HEK293 (cell line): ENCODE measurements around the gene DSG2.

Experiments used
- BCL11A ChIP-seq: fragments of 450-650 bp; formaldehyde crosslinking; IDR thresholded peaks from 2 replicates; pipeline ENCODE4 v1.5.1; 2016; ENCODE audit warnings: low read depth, missing biosample characterization, missing genetic modification characterization
- FEZF1 ChIP-seq: fragments of 450-650 bp; formaldehyde crosslinking; IDR thresholded peaks from 2 replicates; pipeline ENCODE4 v1.5.1; 2016; ENCODE audit warnings: missing biosample characterization, missing genetic modification characterization
- GLIS1 ChIP-seq: fragments of 450-650 bp; formaldehyde crosslinking; IDR thresholded peaks from 2 replicates; pipeline ENCODE4 v1.5.1; 2016; ENCODE audit warnings: missing biosample characterization, missing genetic modification characterization
- GLIS2 ChIP-seq: fragments of 450-650 bp; formaldehyde crosslinking; IDR thresholded peaks from 2 replicates; pipeline ENCODE4 v1.5.1; 2016; ENCODE audit warnings: missing biosample characterization, missing genetic modification characterization
- SCRT2 ChIP-seq: fragments of 450-650 bp; formaldehyde crosslinking; IDR thresholded peaks from 2 replicates; pipeline ENCODE4 v1.5.1; 2016; ENCODE audit warnings: missing biosample characterization, missing genetic modification characterization
- TCF7L2 ChIP-seq: IDR thresholded peaks from 2 replicates; pipeline ENCODE4 v1.6.1; 2011; ENCODE audit warnings: low read depth, mild to moderate bottlenecking, inconsistent platforms, low read length, moderate library complexity, borderline replicate concordance
- ZBTB48 ChIP-seq: fragments of 450-650 bp; formaldehyde crosslinking; IDR thresholded peaks from 2 replicates; pipeline ENCODE4 v1.5.1; 2016; ENCODE audit warnings: missing biosample characterization, missing genetic modification characterization
- ZBTB8A ChIP-seq: fragments of 450-650 bp; formaldehyde crosslinking; IDR thresholded peaks from 2 replicates; pipeline ENCODE4 v1.5.1; 2016; ENCODE audit warnings: missing biosample characterization, missing genetic modification characterization
- ZEB2 ChIP-seq: fragments of 450-650 bp; formaldehyde crosslinking; IDR thresholded peaks from 2 replicates; pipeline ENCODE4 v1.5.1; 2016; ENCODE audit warnings: missing biosample characterization, missing genetic modification characterization
- ZFP69B ChIP-seq: fragments of 450-650 bp; formaldehyde crosslinking; IDR thresholded peaks from 2 replicates; pipeline ENCODE4 v1.5.1; 2016; ENCODE audit warnings: missing biosample characterization, missing genetic modification characterization
- ZNF133 ChIP-seq: fragments of 450-650 bp; formaldehyde crosslinking; IDR thresholded peaks from 2 replicates; pipeline ENCODE4 v1.5.1; 2016; ENCODE audit warnings: missing biosample characterization, missing genetic modification characterization
- ZNF138 ChIP-seq: fragments of 450-650 bp; formaldehyde crosslinking; IDR thresholded peaks from 2 replicates; pipeline ENCODE4 v1.5.1; 2016; ENCODE audit warnings: missing biosample characterization, missing genetic modification characterization, borderline replicate concordance
- ZNF169 ChIP-seq: fragments of 450-650 bp; formaldehyde crosslinking; IDR thresholded peaks from 2 replicates; pipeline ENCODE4 v1.5.1; 2016; ENCODE audit warnings: missing biosample characterization, missing genetic modification characterization
- ZNF341 ChIP-seq: fragments of 450-650 bp; formaldehyde crosslinking; IDR thresholded peaks from 2 replicates; pipeline ENCODE4; 2016; ENCODE audit warnings: low read depth, missing biosample characterization, missing genetic modification characterization
- ZNF37A ChIP-seq: fragments of 450-650 bp; IDR thresholded peaks from 2 replicates; pipeline ENCODE4 v1.5.1; 2018; ENCODE audit warnings: missing biosample characterization, missing genetic modification characterization
- ZNF560 ChIP-seq: fragments of 450-650 bp; formaldehyde crosslinking; IDR thresholded peaks from 2 replicates; pipeline ENCODE4 v1.5.1; 2017; ENCODE audit warnings: missing biosample characterization, missing genetic modification characterization, borderline replicate concordance
- ZNF600 ChIP-seq: fragments of 450-650 bp; formaldehyde crosslinking; IDR thresholded peaks from 2 replicates; pipeline ENCODE4 v1.5.1; 2016; ENCODE audit warnings: missing biosample characterization, missing genetic modification characterization
- ZNF626 ChIP-seq: fragments of 450-650 bp; sonication (Bioruptor Pico); formaldehyde crosslinking; IDR thresholded peaks from 2 replicates; pipeline ENCODE4 v1.5.1; 2018; ENCODE audit warnings: missing biosample characterization, missing genetic modification characterization, inconsistent platforms
- ZNF707 ChIP-seq: fragments of 450-650 bp; formaldehyde crosslinking; IDR thresholded peaks from 2 replicates; pipeline ENCODE4 v1.5.1; 2016; ENCODE audit warnings: missing biosample characterization, missing genetic modification characterization
- ZNF777 ChIP-seq: fragments of 450-650 bp; formaldehyde crosslinking; IDR thresholded peaks from 2 replicates; pipeline ENCODE4 v1.5.1; 2017; ENCODE audit warnings: missing biosample characterization, missing genetic modification characterization, borderline replicate concordance
- ZNF830 ChIP-seq: fragments of 450-650 bp; IDR thresholded peaks from 2 replicates; pipeline ENCODE4 v1.5.0; 2018; ENCODE audit warnings: missing biosample characterization, missing genetic modification characterization, low read depth, mild to moderate bottlenecking, moderate library complexity
- ZNF837 ChIP-seq: fragments of 450-650 bp; formaldehyde crosslinking; IDR thresholded peaks from 2 replicates; pipeline ENCODE4 v1.5.1; 2016; ENCODE audit warnings: missing biosample characterization, missing genetic modification characterization
- ZSCAN23 ChIP-seq: fragments of 450-650 bp; formaldehyde crosslinking; IDR thresholded peaks from 2 replicates; pipeline ENCODE4 v1.5.1; 2016; ENCODE audit warnings: missing biosample characterization, missing genetic modification characterization
- ZSCAN30 ChIP-seq: fragments of 450-650 bp; IDR thresholded peaks from 2 replicates; pipeline ENCODE4 v1.5.1; 2018; ENCODE audit warnings: missing biosample characterization, mild to moderate bottlenecking, missing genetic modification characterization, moderate library complexity
- TF ChIP-seq, protein P1 (sequence below): fragments of 450-650 bp; formaldehyde crosslinking; IDR thresholded peaks from 2 replicates; pipeline ENCODE4 v1.5.1; 2016; ENCODE audit warnings: missing biosample characterization, missing genetic modification characterization
- TF ChIP-seq, protein P2 (sequence below): fragments of 450-650 bp; formaldehyde crosslinking; IDR thresholded peaks from 2 replicates; pipeline ENCODE4 v1.5.1; 2016; ENCODE audit warnings: missing biosample characterization, missing genetic modification characterization, low read depth
- TF ChIP-seq, protein P3 (sequence below): fragments of 450-650 bp; formaldehyde crosslinking; IDR thresholded peaks from 2 replicates; pipeline ENCODE4 v1.5.1; 2017; ENCODE audit warnings: missing biosample characterization, mild to moderate bottlenecking, missing genetic modification characterization, moderate library complexity
- TF ChIP-seq, protein P4 (sequence below): fragments of 450-650 bp; formaldehyde crosslinking; IDR thresholded peaks from 2 replicates; pipeline ENCODE4 v1.5.1; 2017; ENCODE audit warnings: missing biosample characterization, missing genetic modification characterization
- TF ChIP-seq, protein P5 (sequence below): fragments of 450-650 bp; formaldehyde crosslinking; IDR thresholded peaks from 2 replicates; pipeline ENCODE4 v1.5.1; 2016; ENCODE audit warnings: missing biosample characterization, missing genetic modification characterization

Gene DSG2

DNA sequence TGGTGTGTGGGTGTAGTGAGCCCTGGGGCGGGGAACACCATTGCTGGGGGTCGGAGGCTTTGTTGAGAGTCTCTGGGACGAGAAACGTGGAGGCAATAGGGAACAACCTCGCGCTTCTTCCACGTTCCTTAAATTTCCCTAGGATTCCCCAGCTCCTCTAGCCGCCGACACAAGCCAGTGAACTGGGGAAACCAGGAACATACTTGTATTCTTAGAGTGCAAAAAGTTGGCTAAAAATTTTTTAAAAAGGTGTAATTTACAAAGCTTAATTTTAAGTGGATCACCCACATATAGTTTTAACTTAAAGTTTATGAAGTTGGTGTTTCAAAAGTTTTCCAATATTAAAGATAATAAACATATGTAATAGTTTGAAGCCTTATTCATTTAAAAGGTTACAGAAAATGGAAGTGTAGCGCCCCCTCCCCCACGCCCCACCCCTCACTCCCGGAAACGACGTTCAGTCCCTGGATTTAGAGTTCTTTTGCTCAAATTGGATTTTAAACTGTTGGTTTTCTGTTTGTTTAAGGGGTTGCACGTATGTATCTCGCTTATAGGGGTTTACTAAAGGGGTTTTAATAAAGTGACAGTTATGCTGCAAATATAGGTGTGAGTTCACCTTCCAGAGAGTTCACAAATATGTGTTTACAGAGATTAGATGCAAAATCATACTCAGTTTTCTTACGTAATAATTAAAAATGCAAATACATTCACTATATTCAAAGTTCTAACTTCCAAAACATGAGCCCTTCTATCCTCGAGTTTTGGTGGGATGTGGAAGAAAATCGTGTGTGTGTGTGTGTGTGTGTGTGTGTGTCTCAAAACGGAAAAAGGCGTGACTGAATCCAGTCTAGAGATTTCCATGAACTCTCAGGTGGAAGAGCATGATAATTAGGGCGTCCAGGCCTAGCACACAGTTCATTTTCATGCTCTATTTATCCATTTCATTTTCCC, 872 bp downstream of the DSG2 start (continued):
- 0 out of 2 replicates have a peak, but pooled peaks have one; percentile 15 for TF ChIP-seq ZBTB8A (tag by site-specific recombination)
- no peak for TF ChIP-seq BCL11A (tag by site-specific recombination)
- no peak for TF ChIP-seq ZNF777 (tag by site-specific recombination)
- TF ChIP-seq ZNF133 (tag by site-specific recombination) = no peak
- no peak for TF ChIP-seq SCRT2 (tag by site-specific recombination)
- 0 out of 2 replicates have a peak, but pooled peaks have one; percentile 77 for TF ChIP-seq GLIS1 (tag by site-specific recombination)
- peak; percentile 72 for TF ChIP-seq ZBTB48 (tag by site-specific recombination)
- TF ChIP-seq ZSCAN30 (tag by site-specific recombination) = no peak
- TF ChIP-seq ZSCAN23 (tag by site-specific recombination) = no peak
- TF ChIP-seq ZNF169 (tag by site-specific recombination) = no peak
- TF ChIP-seq, protein P1, sequence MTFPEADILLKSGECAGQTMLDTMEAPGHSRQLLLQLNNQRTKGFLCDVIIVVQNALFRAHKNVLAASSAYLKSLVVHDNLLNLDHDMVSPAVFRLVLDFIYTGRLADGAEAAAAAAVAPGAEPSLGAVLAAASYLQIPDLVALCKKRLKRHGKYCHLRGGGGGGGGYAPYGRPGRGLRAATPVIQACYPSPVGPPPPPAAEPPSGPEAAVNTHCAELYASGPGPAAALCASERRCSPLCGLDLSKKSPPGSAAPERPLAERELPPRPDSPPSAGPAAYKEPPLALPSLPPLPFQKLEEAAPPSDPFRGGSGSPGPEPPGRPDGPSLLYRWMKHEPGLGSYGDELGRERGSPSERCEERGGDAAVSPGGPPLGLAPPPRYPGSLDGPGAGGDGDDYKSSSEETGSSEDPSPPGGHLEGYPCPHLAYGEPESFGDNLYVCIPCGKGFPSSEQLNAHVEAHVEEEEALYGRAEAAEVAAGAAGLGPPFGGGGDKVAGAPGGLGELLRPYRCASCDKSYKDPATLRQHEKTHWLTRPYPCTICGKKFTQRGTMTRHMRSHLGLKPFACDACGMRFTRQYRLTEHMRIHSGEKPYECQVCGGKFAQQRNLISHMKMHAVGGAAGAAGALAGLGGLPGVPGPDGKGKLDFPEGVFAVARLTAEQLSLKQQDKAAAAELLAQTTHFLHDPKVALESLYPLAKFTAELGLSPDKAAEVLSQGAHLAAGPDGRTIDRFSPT (tag by site-specific recombination) = no peak
- no peak for TF ChIP-seq FEZF1 (tag by site-specific recombination)
- TF ChIP-seq ZNF37A (tag by site-specific recombination) = no peak
- TF ChIP-seq, protein P2, sequence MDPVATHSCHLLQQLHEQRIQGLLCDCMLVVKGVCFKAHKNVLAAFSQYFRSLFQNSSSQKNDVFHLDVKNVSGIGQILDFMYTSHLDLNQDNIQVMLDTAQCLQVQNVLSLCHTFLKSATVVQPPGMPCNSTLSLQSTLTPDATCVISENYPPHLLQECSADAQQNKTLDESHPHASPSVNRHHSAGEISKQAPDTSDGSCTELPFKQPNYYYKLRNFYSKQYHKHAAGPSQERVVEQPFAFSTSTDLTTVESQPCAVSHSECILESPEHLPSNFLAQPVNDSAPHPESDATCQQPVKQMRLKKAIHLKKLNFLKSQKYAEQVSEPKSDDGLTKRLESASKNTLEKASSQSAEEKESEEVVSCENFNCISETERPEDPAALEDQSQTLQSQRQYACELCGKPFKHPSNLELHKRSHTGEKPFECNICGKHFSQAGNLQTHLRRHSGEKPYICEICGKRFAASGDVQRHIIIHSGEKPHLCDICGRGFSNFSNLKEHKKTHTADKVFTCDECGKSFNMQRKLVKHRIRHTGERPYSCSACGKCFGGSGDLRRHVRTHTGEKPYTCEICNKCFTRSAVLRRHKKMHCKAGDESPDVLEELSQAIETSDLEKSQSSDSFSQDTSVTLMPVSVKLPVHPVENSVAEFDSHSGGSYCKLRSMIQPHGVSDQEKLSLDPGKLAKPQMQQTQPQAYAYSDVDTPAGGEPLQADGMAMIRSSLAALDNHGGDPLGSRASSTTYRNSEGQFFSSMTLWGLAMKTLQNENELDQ = no peak
- TF ChIP-seq, protein P3, sequence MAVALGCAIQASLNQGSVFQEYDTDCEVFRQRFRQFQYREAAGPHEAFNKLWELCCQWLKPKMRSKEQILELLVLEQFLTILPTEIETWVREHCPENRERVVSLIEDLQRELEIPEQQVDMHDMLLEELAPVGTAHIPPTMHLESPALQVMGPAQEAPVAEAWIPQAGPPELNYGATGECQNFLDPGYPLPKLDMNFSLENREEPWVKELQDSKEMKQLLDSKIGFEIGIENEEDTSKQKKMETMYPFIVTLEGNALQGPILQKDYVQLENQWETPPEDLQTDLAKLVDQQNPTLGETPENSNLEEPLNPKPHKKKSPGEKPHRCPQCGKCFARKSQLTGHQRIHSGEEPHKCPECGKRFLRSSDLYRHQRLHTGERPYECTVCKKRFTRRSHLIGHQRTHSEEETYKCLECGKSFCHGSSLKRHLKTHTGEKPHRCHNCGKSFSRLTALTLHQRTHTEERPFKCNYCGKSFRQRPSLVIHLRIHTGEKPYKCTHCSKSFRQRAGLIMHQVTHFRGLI = no peak
- TF ChIP-seq ZNF600 = no peak
- no peak for TF ChIP-seq TCF7L2
- TF ChIP-seq, protein P4, sequence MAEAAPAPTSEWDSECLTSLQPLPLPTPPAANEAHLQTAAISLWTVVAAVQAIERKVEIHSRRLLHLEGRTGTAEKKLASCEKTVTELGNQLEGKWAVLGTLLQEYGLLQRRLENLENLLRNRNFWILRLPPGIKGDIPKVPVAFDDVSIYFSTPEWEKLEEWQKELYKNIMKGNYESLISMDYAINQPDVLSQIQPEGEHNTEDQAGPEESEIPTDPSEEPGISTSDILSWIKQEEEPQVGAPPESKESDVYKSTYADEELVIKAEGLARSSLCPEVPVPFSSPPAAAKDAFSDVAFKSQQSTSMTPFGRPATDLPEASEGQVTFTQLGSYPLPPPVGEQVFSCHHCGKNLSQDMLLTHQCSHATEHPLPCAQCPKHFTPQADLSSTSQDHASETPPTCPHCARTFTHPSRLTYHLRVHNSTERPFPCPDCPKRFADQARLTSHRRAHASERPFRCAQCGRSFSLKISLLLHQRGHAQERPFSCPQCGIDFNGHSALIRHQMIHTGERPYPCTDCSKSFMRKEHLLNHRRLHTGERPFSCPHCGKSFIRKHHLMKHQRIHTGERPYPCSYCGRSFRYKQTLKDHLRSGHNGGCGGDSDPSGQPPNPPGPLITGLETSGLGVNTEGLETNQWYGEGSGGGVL = no peak
- TF ChIP-seq ZEB2 (tag by site-specific recombination) = no peak
- TF ChIP-seq, protein P5, sequence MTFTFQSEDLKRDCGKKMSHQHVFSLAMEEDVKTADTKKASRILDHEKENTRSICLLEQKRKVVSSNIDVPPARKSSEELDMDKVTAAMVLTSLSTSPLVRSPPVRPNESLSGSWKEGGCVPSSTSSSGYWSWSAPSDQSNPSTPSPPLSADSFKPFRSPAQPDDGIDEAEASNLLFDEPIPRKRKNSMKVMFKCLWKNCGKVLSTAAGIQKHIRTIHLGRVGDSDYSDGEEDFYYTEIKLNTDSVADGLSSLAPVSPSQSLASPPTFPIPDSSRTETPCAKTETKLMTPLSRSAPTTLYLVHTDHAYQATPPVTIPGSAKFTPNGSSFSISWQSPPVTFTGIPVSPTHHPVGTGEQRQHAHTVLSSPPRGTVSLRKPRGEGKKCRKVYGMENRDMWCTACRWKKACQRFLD (tag by site-specific recombination) = no peak
- no peak for TF ChIP-seq ZNF837 (tag by site-specific recombination)
- TF ChIP-seq GLIS2 (tag by site-specific recombination) = 0 out of 2 replicates have a peak, but pooled peaks have one; percentile 41
- TF ChIP-seq ZNF626 = no peak
- no peak for TF ChIP-seq ZNF341 (tag by site-specific recombination)
- TF ChIP-seq ZFP69B = no peak
- TF ChIP-seq ZNF138 = no peak
- TF ChIP-seq ZNF560 (tag by site-specific recombination) = no peak
- TF ChIP-seq ZNF830 (tag by site-specific recombination) = no peak
- TF ChIP-seq ZNF707 (tag by site-specific recombination) = no peak
